Mesendoderm (in vitro differentiated cells): ENCODE measurements around the gene TM7SF3.
A peak's percentile ranks its signal among the peaks of the same experiment; 100 is the strongest.

Source experiments
- DNase-seq: peaks from one replicate; pipeline ENCODE4 v3.0.0; 2013
- H2AK5ac ChIP-seq: 2 replicates; pipeline ENCODE4 v1.6.1; 2013; ENCODE audit warnings: low read length, inconsistent platforms
- H2BK120ac ChIP-seq: 2 replicates; pipeline ENCODE4 v1.6.1; 2013; ENCODE audit warnings: low read depth, mild to moderate bottlenecking, low read length, moderate library complexity, mixed read lengths
- H2BK15ac ChIP-seq: replicated peaks from 2 replicates; pipeline ENCODE4 v1.6.1; 2013; ENCODE audit warnings: low read depth, mild to moderate bottlenecking, moderate library complexity
- H2BK5ac ChIP-seq: 2 replicates; pipeline ENCODE4 v1.6.1; 2013; ENCODE audit warnings: low read length, inconsistent platforms
- H3K18ac ChIP-seq: 2 replicates; pipeline ENCODE4 v1.6.1; 2013; ENCODE audit warnings: mild to moderate bottlenecking, low read length, mixed read lengths
- H3K23ac ChIP-seq: one replicate; pipeline ENCODE4 v1.6.1; 2013; ENCODE audit warnings: low read length
- H3K27ac ChIP-seq: 2 replicates; pipeline ENCODE4 v1.5.1; 2013; ENCODE audit warnings: low read depth, mild to moderate bottlenecking, inconsistent platforms, low read length, moderate library complexity
- H3K27me3 ChIP-seq: 2 replicates; pipeline ENCODE4 v1.6.1; 2013; ENCODE audit warnings: low read length, control low read depth, mild to moderate bottlenecking, inconsistent platforms; ENCODE audit not compliant: insufficient read depth, poor library complexity
- H3K36me3 ChIP-seq: 2 replicates; pipeline ENCODE4 v1.6.1; 2013; ENCODE audit warnings: low read length, inconsistent platforms; ENCODE audit not compliant: control insufficient read depth, insufficient read depth
- H3K4ac ChIP-seq: one replicate; pipeline ENCODE4 v1.6.1; 2013; ENCODE audit warnings: low read depth, mild to moderate bottlenecking, low read length, moderate library complexity
- H3K4me1 ChIP-seq: 2 replicates; pipeline ENCODE4 v1.6.1; 2013; ENCODE audit warnings: low read depth, low read length, inconsistent platforms; ENCODE audit not compliant: control insufficient read depth
- H3K4me2 ChIP-seq: 2 replicates; pipeline ENCODE4 v1.6.1; 2013; ENCODE audit warnings: low read length
- H3K4me3 ChIP-seq: 2 replicates; pipeline ENCODE4 v1.5.1; 2013; ENCODE audit warnings: mild to moderate bottlenecking, low read length
- H3K56ac ChIP-seq: one replicate; pipeline ENCODE4 v1.6.1; 2013; ENCODE audit warnings: low read length
- H3K79me1 ChIP-seq: 2 replicates; pipeline ENCODE4 v1.6.1; 2013; ENCODE audit warnings: low read length, inconsistent platforms
- H3K79me2 ChIP-seq: 2 replicates; pipeline ENCODE4 v1.6.1; 2013; ENCODE audit warnings: mild to moderate bottlenecking, low read length; ENCODE audit not compliant: control insufficient read depth, insufficient read depth
- H3K9ac ChIP-seq: 2 replicates; pipeline ENCODE4 v1.6.1; 2013; ENCODE audit warnings: low read length, inconsistent platforms
- H4K5ac ChIP-seq: one replicate; pipeline ENCODE4 v1.6.1; 2013; ENCODE audit warnings: low read length
- H4K8ac ChIP-seq: one replicate; pipeline ENCODE4 v1.6.1; 2013; ENCODE audit warnings: low read depth, mild to moderate bottlenecking, control low read depth, low read length, moderate library complexity
- WGBS: extraction: QIAGEN DNeasy Blood & Tissue Kit; methylation state at CpG from one replicate; pipeline ENCODE4 v1.1.7; 2013; ENCODE audit warnings: low lambda C conversion rate, missing lambda C conversion rate; ENCODE audit not compliant: insufficient coverage; ENCODE audit errors: extremely low coverage; 5-methylcytosine and 5-hydroxymethylcytosine counted together

The TM7SF3 gene

GRCh38 chr12:27013611-27014084 lies 536 bp downstream of the TM7SF3 start:
- DNase-seq, result no peak
- Histone ChIP-seq H3K4ac (peak overlapping the region; percentile 36), H2BK120ac (peak overlapping the region; percentile 3), H2AK5ac (no peak overlapping the region), H4K5ac (no peak overlapping the region), H3K4me2 (peak overlapping the region; percentile 69), H3K79me1 (no peaks in the 10 kb centered on the region), H3K4me3 (peak overlapping the region; percentile 86), H2BK5ac (no peak overlapping the region), H2BK15ac (no peak overlapping the region), H3K27ac (peak overlapping the region; percentile 73), H3K9ac (peak overlapping the region; percentile 76), H3K18ac (peak overlapping the region; percentile 85), H3K79me2 (no peaks in the 10 kb centered on the region), H3K27me3 (no peaks in the 10 kb centered on the region), H3K36me3 (no peaks in the 10 kb centered on the region), H4K8ac (no peak overlapping the region), H3K23ac (peak overlapping the region; percentile 49), H3K56ac (peak overlapping the region; percentile 87), H3K4me1 (peaks cover 5% of the 10 kb centered on the region)
- no CpG with 5 or more reads among the region's 13 CpGs for WGBS

DNA sequence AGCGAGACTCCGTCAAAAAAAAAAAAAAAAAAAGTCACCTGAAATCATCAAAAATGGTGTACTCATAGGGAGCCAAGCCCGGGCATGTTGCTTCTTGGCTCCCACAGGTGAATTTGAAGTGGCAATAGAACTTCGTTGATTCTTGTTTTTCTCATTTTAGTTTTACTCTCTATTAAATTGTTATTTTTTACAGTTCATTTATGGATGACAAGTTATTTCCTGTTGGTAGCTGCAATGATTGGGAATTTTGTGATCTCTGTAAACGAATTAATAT lies 1.3 kb downstream of the TM7SF3 start:
- H4K8ac ChIP-seq, result no peak overlapping the region
- DNase-seq, result no peak
- H2BK15ac ChIP-seq, result no peak overlapping the region
- no peaks in the 10 kb centered on the region for H3K27me3 ChIP-seq
- WGBS, result no CpG with 5 or more reads among the region's 5 CpGs
- H3K4me3 ChIP-seq, result no peak overlapping the region
- H2BK5ac ChIP-seq, result no peak overlapping the region
- H3K4me2 ChIP-seq, result no peak overlapping the region
- no peak overlapping the region for H4K5ac ChIP-seq
- H3K36me3 ChIP-seq, result no peaks in the 10 kb centered on the region
- H3K23ac ChIP-seq, result no peak overlapping the region
- H2AK5ac ChIP-seq, result no peak overlapping the region
- no peak overlapping the region for H3K18ac ChIP-seq
- no peak overlapping the region for H3K27ac ChIP-seq
- H3K9ac ChIP-seq, result no peak overlapping the region
- H3K79me2 ChIP-seq, result no peaks in the 10 kb centered on the region
- H3K4me1 ChIP-seq, result peaks cover 5% of the 10 kb centered on the region
- H3K56ac ChIP-seq, result no peak overlapping the region
- no peak overlapping the region for H2BK120ac ChIP-seq
- H3K79me1 ChIP-seq, result no peaks in the 10 kb centered on the region
- no peak overlapping the region for H3K4ac ChIP-seq

GRCh38 chr12:27012239-27012981 lies 1.8 kb downstream of the TM7SF3 start:
- Histone ChIP-seq H3K79me1 (no peaks in the 10 kb centered on the region), H3K18ac (no peak overlapping the region), H4K5ac (no peak overlapping the region), H2BK120ac (no peak overlapping the region), H2BK5ac (no peak overlapping the region), H3K36me3 (no peaks in the 10 kb centered on the region), H3K79me2 (no peaks in the 10 kb centered on the region), H2BK15ac (no peak overlapping the region), H4K8ac (no peak overlapping the region), H3K4ac (no peak overlapping the region), H3K27me3 (no peaks in the 10 kb centered on the region), H3K4me1 (peaks cover 5% of the 10 kb centered on the region), H3K56ac (no peak overlapping the region), H3K4me3 (no peak overlapping the region), H3K23ac (no peak overlapping the region), H3K27ac (no peak overlapping the region), H2AK5ac (no peak overlapping the region), H3K4me2 (no peak overlapping the region), H3K9ac (no peak overlapping the region)
- no CpG with 5 or more reads among the region's 14 CpGs for whole genome bisulfite sequencing
- no peak for DNase-seq

- H3K56ac ChIP-seq, result no peak overlapping the region
- no peak overlapping the region for H3K4me3 ChIP-seq
- H3K79me2 ChIP-seq, result no peaks in the 10 kb centered on the region
These were observed 4.3 kb downstream of the TM7SF3 start for GRCh38 chr12:27009881-27010301.

GRCh38 chr12:27008081-27008480 lies 6.1 kb downstream of the TM7SF3 start:
- no CpG with 5 or more reads among the region's 5 CpGs for WGBS
- Histone ChIP-seq H3K4ac (no peak overlapping the region), H3K4me3 (no peak overlapping the region), H2BK5ac (no peak overlapping the region), H3K23ac (no peak overlapping the region), H3K36me3 (no peaks in the 10 kb centered on the region), H2AK5ac (no peak overlapping the region), H3K56ac (no peak overlapping the region), H3K27me3 (no peaks in the 10 kb centered on the region), H3K27ac (no peak overlapping the region), H3K18ac (no peak overlapping the region), H3K79me2 (peaks cover 2% of the 10 kb centered on the region), H3K4me1 (no peaks in the 10 kb centered on the region), H2BK120ac (no peak overlapping the region), H4K8ac (no peak overlapping the region), H3K9ac (no peak overlapping the region), H3K79me1 (no peaks in the 10 kb centered on the region), H2BK15ac (no peak overlapping the region), H4K5ac (no peak overlapping the region), H3K4me2 (no peak overlapping the region)
- DNase-seq, result no peak

More at GRCh38 chr12:27009881-27010301, 4.3 kb downstream of the TM7SF3 start:
- H4K8ac ChIP-seq, result no peak overlapping the region
- no peaks in the 10 kb centered on the region for H3K36me3 ChIP-seq
- no peak for DNase-seq
- H3K18ac ChIP-seq, result no peak overlapping the region
- H2AK5ac ChIP-seq, result no peak overlapping the region
- H2BK15ac ChIP-seq, result no peak overlapping the region
- no peak overlapping the region for H2BK5ac ChIP-seq
- no CpG with 5 or more reads among the region's 1 CpG for WGBS
- no peak overlapping the region for H4K5ac ChIP-seq
- no peak overlapping the region for H2BK120ac ChIP-seq
- H3K4me2 ChIP-seq, result no peak overlapping the region
- no peak overlapping the region for H3K27ac ChIP-seq
- H3K4me1 ChIP-seq, result no peaks in the 10 kb centered on the region
- H3K4ac ChIP-seq, result no peak overlapping the region
- no peaks in the 10 kb centered on the region for H3K27me3 ChIP-seq
- no peak overlapping the region for H3K9ac ChIP-seq
- H3K23ac ChIP-seq, result no peak overlapping the region
- no peaks in the 10 kb centered on the region for H3K79me1 ChIP-seq
